Neutrophil (primary cell): ENCODE results near the gene ZBTB21.

Experiments used
- H3K27ac ChIP-seq: fragments of 200-600 bp; sonication (generic); 2 replicates; pipeline ENCODE4 v1.5.1; 2016; ENCODE audit warnings: mild to moderate bottlenecking, moderate library complexity
- H3K27me3 ChIP-seq: fragments of 200-600 bp; sonication (generic); 2 replicates; pipeline ENCODE4 v1.6.0; 2016; ENCODE audit warnings: mild to moderate bottlenecking
- H3K36me3 ChIP-seq: fragments of 200-600 bp; sonication (generic); 2 replicates; pipeline ENCODE4 v1.5.1; 2017
- H3K4me1 ChIP-seq, 2 experiments: fragments of 200-600 bp in 1 of 2; sonication (generic) in 1 of 2; 1 replicate in 1 of 2; 2 replicates in 1 of 2; pipeline versions ENCODE4 v1.5.1 to v1.6.1; 2013 to 2016; ENCODE audit warnings: low read depth in 1 of 2, low read length in 1 of 2, mild to moderate bottlenecking in 1 of 2, moderate library complexity in 1 of 2; ENCODE audit not compliant: control insufficient read depth in 1 of 2, insufficient read depth in 1 of 2
- H3K4me3 ChIP-seq, 2 experiments: fragments of 200-600 bp in 1 of 2; sonication (generic) in 1 of 2; 1 replicate in 1 of 2; 2 replicates in 1 of 2; pipeline ENCODE4 v1.5.1; 2013 to 2016; ENCODE audit warnings: low read depth in 1 of 2, low read length in 1 of 2, mild to moderate bottlenecking in 1 of 2, moderate library complexity in 1 of 2
- H3K9me3 ChIP-seq: fragments of 200-600 bp; sonication (generic); 2 replicates; pipeline ENCODE4 v1.5.1; 2016
- TF ChIP-seq, protein P1 (sequence below): fragments of 200-600 bp; sonication (generic); IDR thresholded peaks from 2 replicates; pipeline ENCODE4 v1.5.1; 2016; ENCODE audit warnings: antibody characterized with exemption

The ZBTB21 gene

DNA sequence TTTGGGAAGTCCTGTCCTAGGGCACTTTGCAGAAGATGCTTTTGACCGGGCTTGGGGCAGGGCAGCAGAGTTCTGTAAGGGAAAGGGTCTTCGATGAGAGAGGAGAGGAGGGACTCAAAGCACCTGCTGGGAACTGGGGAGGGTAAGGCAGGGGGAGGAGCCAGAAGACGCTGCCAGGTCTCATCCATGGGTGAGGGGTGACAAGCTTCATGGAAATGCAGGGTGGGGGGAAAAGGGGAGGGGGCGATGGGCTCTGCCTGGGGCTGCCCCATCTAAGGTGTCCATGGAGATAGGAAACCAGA is 35.5 kb downstream of the ZBTB21 start:
- H3K4me3 ChIP-seq = no peak overlapping the region
- TF ChIP-seq, protein P1, sequence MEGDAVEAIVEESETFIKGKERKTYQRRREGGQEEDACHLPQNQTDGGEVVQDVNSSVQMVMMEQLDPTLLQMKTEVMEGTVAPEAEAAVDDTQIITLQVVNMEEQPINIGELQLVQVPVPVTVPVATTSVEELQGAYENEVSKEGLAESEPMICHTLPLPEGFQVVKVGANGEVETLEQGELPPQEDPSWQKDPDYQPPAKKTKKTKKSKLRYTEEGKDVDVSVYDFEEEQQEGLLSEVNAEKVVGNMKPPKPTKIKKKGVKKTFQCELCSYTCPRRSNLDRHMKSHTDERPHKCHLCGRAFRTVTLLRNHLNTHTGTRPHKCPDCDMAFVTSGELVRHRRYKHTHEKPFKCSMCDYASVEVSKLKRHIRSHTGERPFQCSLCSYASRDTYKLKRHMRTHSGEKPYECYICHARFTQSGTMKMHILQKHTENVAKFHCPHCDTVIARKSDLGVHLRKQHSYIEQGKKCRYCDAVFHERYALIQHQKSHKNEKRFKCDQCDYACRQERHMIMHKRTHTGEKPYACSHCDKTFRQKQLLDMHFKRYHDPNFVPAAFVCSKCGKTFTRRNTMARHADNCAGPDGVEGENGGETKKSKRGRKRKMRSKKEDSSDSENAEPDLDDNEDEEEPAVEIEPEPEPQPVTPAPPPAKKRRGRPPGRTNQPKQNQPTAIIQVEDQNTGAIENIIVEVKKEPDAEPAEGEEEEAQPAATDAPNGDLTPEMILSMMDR = no peak

DNA sequence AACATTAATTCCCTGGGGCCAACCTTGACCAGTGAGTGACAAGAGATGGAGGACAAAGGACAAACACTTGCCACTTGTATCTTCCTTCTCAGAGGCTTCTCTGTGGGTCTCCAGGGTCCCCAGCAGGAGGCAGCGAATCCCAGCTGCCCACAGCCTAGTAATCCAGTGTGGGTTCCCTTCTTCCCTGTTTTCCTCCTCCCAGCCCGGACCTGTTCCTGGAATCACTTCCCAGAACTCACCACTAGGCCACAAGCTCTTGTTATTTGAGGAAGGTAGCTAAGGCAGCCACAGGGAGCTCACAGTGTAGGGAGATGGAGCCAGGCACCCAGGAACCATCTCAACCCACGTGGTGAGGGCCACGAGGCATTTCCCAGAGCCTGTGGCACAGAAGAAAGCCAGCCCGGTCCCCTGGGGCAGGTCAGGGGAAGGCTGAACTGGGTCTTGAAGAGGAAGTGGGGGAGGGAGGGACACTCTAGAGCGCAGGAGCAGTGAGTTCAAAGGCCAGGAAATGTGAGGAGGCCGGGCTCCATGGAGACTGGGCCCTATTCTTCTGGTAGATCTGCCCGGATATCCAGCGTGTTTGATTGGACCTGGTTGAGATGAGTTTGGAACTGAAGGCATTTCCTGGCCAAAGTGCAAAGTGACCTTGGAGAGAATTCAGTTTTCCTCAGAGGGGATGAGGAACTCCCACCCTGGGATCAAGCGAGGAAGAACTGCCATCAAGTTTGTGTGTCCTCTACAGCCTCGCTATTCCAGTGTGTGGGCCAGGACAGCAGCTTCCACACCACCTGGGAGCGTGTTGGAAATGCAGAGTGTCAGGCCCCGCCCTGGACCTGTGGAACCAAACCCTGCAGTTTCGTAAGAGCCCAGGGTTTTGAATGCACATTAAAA is 36.1 kb downstream of the ZBTB21 start:
- no peak overlapping the region for H3K4me3 ChIP-seq
- H3K27ac ChIP-seq = no peak overlapping the region
- H3K27me3 ChIP-seq = no peaks in the 10 kb centered on the region
- no peaks in the 10 kb centered on the region for H3K4me1 ChIP-seq
- TF ChIP-seq, protein P1 = no peak
- no peaks in the 10 kb centered on the region for H3K36me3 ChIP-seq
- H3K9me3 ChIP-seq = no peaks in the 10 kb centered on the region

More for the DNA sequence above, 35.5 kb downstream of the ZBTB21 start:
- Histone ChIP-seq H3K27ac (no peak overlapping the region), H3K36me3 (no peaks in the 10 kb centered on the region), H3K27me3 (no peaks in the 10 kb centered on the region), H3K9me3 (no peaks in the 10 kb centered on the region), H3K4me1 (no peaks in the 10 kb centered on the region)

DNA sequence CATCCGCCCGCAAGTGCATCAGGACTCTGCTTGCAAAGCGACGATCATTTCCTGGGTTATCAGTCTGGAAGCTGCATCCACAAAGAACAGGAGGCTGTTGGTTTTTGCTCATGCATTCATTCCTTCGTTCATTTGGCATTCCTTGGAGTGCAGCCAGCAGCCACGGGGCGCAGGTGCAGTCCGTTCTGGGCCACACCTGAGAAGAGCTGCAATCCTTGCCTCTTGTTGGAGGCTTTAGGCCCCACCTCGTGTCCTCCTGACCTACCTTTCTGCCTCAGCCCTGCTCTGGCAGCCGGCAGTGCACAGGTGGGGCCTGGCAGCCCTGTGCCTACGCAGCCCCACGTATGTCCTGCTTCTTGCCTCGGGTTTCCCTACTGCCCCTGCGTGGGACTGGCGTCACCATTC is 36.7 kb downstream of the ZBTB21 start:
- Histone ChIP-seq H3K4me3 (no peak overlapping the region), H3K36me3 (no peaks in the 10 kb centered on the region), H3K27ac (no peak overlapping the region), H3K9me3 (no peaks in the 10 kb centered on the region), H3K4me1 (no peaks in the 10 kb centered on the region), H3K27me3 (no peaks in the 10 kb centered on the region)
- TF ChIP-seq, protein P1 = no peak

DNA sequence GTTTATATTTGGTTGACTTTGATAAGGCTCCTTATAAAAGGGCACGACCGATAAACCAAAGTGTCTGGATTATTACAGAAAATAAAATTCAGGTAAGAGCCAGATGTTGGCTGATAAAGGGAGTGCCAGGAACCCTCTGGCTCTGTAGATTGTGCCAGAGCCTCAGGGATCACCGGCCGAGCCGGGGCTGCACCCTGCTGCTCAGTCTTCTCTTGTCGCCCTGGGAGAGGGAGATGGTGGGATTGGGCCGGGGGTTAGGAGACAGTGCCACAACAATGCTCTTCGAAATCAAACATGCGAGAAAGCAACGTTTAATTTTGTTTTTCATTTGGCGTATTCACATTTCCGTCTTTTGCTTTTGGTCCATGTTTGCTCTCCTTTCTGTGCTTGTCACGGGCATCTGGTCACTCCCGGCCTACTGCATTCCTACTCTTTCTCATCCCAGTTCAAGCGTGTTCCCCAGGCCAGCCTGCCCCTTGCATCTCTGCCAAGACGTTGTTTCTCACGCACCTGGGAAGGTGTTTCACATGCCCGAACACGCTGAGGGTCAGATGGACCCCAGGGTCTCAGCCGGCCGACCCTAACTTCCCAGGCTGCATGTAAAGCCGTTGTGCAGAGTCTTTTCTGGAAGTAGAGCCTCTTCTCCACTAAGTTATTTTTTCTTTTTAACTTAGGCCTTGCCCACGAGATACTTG is 37.5 kb downstream of the ZBTB21 start:
- Histone ChIP-seq H3K4me3 (no peak overlapping the region), H3K36me3 (no peaks in the 10 kb centered on the region), H3K27me3 (no peaks in the 10 kb centered on the region), H3K9me3 (no peaks in the 10 kb centered on the region), H3K4me1 (no peaks in the 10 kb centered on the region), H3K27ac (no peak overlapping the region)
- TF ChIP-seq, protein P1 = no peak

DNA sequence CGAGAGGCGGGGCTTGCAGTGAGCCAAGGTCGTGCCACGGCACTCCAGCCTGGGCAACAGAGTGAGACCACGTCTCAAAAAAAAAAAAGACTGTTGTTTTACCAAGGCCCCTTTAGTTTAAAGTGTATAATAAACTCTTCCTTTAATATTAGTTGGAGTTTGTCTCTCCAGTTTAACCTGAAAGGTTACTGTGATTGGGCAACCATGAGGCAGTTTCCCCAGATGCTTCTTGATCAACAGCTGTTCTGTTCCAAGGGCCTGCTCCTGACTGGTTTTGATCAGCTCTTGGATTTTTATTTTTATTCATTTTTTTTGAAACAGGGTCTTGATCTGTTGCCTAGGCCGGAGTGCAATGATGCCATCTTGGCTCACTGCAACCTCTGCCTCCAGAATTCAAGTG is 38.3 kb downstream of the ZBTB21 start:
- Histone ChIP-seq H3K9me3 (no peaks in the 10 kb centered on the region), H3K36me3 (no peaks in the 10 kb centered on the region), H3K4me1 (no peaks in the 10 kb centered on the region), H3K4me3 (no peak overlapping the region), H3K27me3 (no peaks in the 10 kb centered on the region), H3K27ac (no peak overlapping the region)
- TF ChIP-seq, protein P1 = no peak
